HepG2 (cell line): Measurements from ENCODE around the gene RUNDC1. TPM values are rescaled to one million over a fixed set of nuclear protein-coding genes. Genes with fewer than 3 reads are reported as not detected.

ENCODE experiments used
- ARNTL ChIP-seq: sonication (generic); formaldehyde crosslinking; IDR thresholded peaks from 2 replicates; pipeline ENCODE4 v1.4.0; 2020; ENCODE audit warnings: mild to moderate bottlenecking, missing genetic modification reagents
- CHCHD3 ChIP-seq: sonication (generic); formaldehyde crosslinking; IDR thresholded peaks from 2 replicates; pipeline ENCODE4 v1.8.0; 2022; ENCODE audit warnings: mild to moderate bottlenecking, missing genetic modification reagents, moderate library complexity
- EEA1 ChIP-seq: sonication (generic); formaldehyde crosslinking; IDR thresholded peaks from 2 replicates; pipeline ENCODE4 v1.5.1; 2020; ENCODE audit warnings: mild to moderate bottlenecking, missing genetic modification reagents, borderline replicate concordance
- HDAC6 ChIP-seq: fragments of 200-600 bp; sonication (generic); IDR thresholded peaks from 2 replicates; pipeline ENCODE4 v1.7.0; 2017; ENCODE audit warnings: mild to moderate bottlenecking, antibody characterized with exemption, low read length, low read depth
- JUN ChIP-seq: sonication (generic); formaldehyde crosslinking; IDR thresholded peaks from 2 replicates; pipeline ENCODE4 v1.4.0; 2020; ENCODE audit warnings: mild to moderate bottlenecking, missing genetic modification reagents
- MAFK ChIP-seq, 2 experiments: IDR thresholded peaks in 1 of 2; conservative IDR thresholded peaks in 1 of 2; 2 replicates each; pipeline ENCODE4 v1.6.1; 2011; ENCODE audit warnings: improper control_type of control experiment in 2 of 2, low read length in 2 of 2
- PAXIP1 ChIP-seq: sonication (generic); formaldehyde crosslinking; conservative IDR thresholded peaks from 2 replicates; pipeline ENCODE4 v1.4.0; 2020; ENCODE audit warnings: mild to moderate bottlenecking, missing genetic modification reagents, moderate library complexity
- POLR2A ChIP-seq, 2 experiments: IDR thresholded peaks; 2 replicates each; pipeline ENCODE4 v1.6.1; 2011; ENCODE audit warnings: low read depth in 2 of 2, low read length in 2 of 2, mild to moderate bottlenecking in 1 of 2, moderate library complexity in 1 of 2; ENCODE audit not compliant: insufficient read depth in 1 of 2
- SYNCRIP ChIP-seq: fragments of 200-400 bp; formaldehyde crosslinking; IDR thresholded peaks from 2 replicates; pipeline ENCODE4 v1.6.1; 2018; ENCODE audit warnings: mild to moderate bottlenecking, low read depth, low read length; ENCODE audit not compliant: insufficient read depth
- TCF12 ChIP-seq, 2 experiments: fragments of 450-650 bp in 1 of 2; sonication (generic) in 1 of 2; formaldehyde crosslinking in 1 of 2; IDR thresholded peaks; 2 replicates each; pipeline versions ENCODE4 v1.6.1 to v1.8.0; 2017 to 2022; ENCODE audit warnings: antibody characterized with exemption in 1 of 2, mild to moderate bottlenecking in 1 of 2, missing genetic modification reagents in 1 of 2, moderate library complexity in 1 of 2
- TEAD2 ChIP-seq: sonication (generic); formaldehyde crosslinking; IDR thresholded peaks from 2 replicates; pipeline ENCODE4 v1.9.0; 2021; ENCODE audit warnings: missing genetic modification reagents
- TEAD3 ChIP-seq: optimal IDR thresholded peaks from 2 replicates; pipeline ENCODE3; 2016; ENCODE audit warnings: borderline replicate concordance
- THAP7 ChIP-seq: sonication (generic); formaldehyde crosslinking; IDR thresholded peaks from 2 replicates; pipeline ENCODE4 v1.8.1; 2023; ENCODE audit warnings: mild to moderate bottlenecking, missing genetic modification reagents
- TOPORS ChIP-seq: sonication (generic); formaldehyde crosslinking; IDR thresholded peaks from 2 replicates; pipeline ENCODE4 v1.8.0; 2023; ENCODE audit warnings: mild to moderate bottlenecking, missing genetic modification reagents
- ZBTB20 ChIP-seq: sonication (generic); formaldehyde crosslinking; IDR thresholded peaks from 2 replicates; pipeline ENCODE4 v1.8.1; 2023; ENCODE audit warnings: missing genetic modification reagents, low read depth, mild to moderate bottlenecking, borderline replicate concordance
- ZNF275 ChIP-seq: sonication (generic); formaldehyde crosslinking; IDR thresholded peaks from 2 replicates; pipeline ENCODE4 v1.8.0; 2022; ENCODE audit warnings: missing genetic modification reagents, mild to moderate bottlenecking, inconsistent platforms, borderline replicate concordance
- ZNF3 ChIP-seq: IDR thresholded peaks from 2 replicates; pipeline ENCODE4 v1.7.0; 2017; ENCODE audit warnings: inconsistent platforms
- ZNF431 ChIP-seq: sonication (generic); formaldehyde crosslinking; IDR thresholded peaks from 2 replicates; pipeline ENCODE4 v1.9.0; 2022; ENCODE audit warnings: missing genetic modification reagents, low read depth, mild to moderate bottlenecking, borderline replicate concordance
- ZNF432 ChIP-seq: sonication (generic); formaldehyde crosslinking; IDR thresholded peaks from 2 replicates; pipeline ENCODE4 v1.5.0; 2020; ENCODE audit warnings: missing genetic modification reagents, mild to moderate bottlenecking, borderline replicate concordance
- ZNF441 ChIP-seq: sonication (generic); formaldehyde crosslinking; IDR thresholded peaks from 2 replicates; pipeline ENCODE4 v1.7.0; 2021; ENCODE audit warnings: missing genetic modification reagents, borderline replicate concordance
- ZNF547 ChIP-seq: sonication (generic); formaldehyde crosslinking; IDR thresholded peaks from 2 replicates; pipeline ENCODE4 v1.5.1; 2020; ENCODE audit warnings: mild to moderate bottlenecking, missing genetic modification reagents
- ZNF670 ChIP-seq: sonication (generic); formaldehyde crosslinking; IDR thresholded peaks from 2 replicates; pipeline ENCODE4 v1.8.0; 2022; ENCODE audit warnings: mild to moderate bottlenecking, missing genetic modification reagents, borderline replicate concordance
- ZNF710 ChIP-seq: sonication (generic); formaldehyde crosslinking; IDR thresholded peaks from 2 replicates; pipeline ENCODE4 v1.5.0; 2020; ENCODE audit warnings: mild to moderate bottlenecking, missing genetic modification reagents, borderline replicate concordance
- polyA plus RNA-seq, 8 experiments: library from polyadenylated mRNA; depleted of rRNA in 3 of 8; stranded (reverse) in 7 of 8; unstranded in 1 of 8; fragments of >200 nt; fragmentation: Illumina TruSeq in 4 of 8; extraction: Trizol in 4 of 8; gene quantifications; 2 replicates each; pipeline versions ENCODE4 v1.2.1 to v1.2.3, GENCODE V29; 2011 to 2016; ENCODE audit warnings: low read depth in 4 of 8, missing spikeins in 1 of 8, mixed read lengths in 1 of 8; ENCODE audit not compliant: insufficient read depth in 1 of 8
- total RNA-seq, 5 experiments: library from RNA; depleted of rRNA; stranded (reverse); fragments of >200 nt; fragmentation: Illumina TruSeq; extraction: Trizol; gene quantifications; 2 replicates each; pipeline ENCODE4 v1.2.3, GENCODE V29; 2016; ENCODE audit warnings: low read depth in 1 of 5

Gene RUNDC1
- total and polyA plus RNA-seq, 2 of the 13 experiments (the other 11 are each of a cell fraction or from before 2014, with no cell fraction given), result 10.3 to 11.4 TPM

- TF ChIP-seq THAP7 (CRISPR knock-in tag) (no peak), TOPORS (CRISPR knock-in tag) (no peak), ZNF547 (CRISPR knock-in tag) (no peak), JUN (CRISPR knock-in tag) (0 out of 2 replicates have a peak, but pooled peaks have one; percentile 54), PAXIP1 (CRISPR knock-in tag) (peak; percentile 95), ZNF670 (no peak), ARNTL (0 out of 2 replicates have a peak, but pooled peaks have one; percentile 41), MAFK (conservative IDR thresholded peaks at IDR 0.05 in 1 of 2, IDR thresholded peaks at IDR 0.05 in 1 of 2; ENCODE audit: low read length in 2 of 2) (no peak), POLR2A (IDR thresholded peaks at IDR 0.05; ENCODE audit: insufficient read depth in 1 of 2, low read depth in 2 of 2, low read length in 2 of 2) (peak; percentile 43 to 71), ZNF431 (no peak; the same call in 1 of the 2 replicates), ZNF275 (CRISPR knock-in tag) (no peak), ZNF3 (CRISPR knock-in tag) (no peak), HDAC6 (no peak), ZNF441 (no peak), EEA1 (no peak), CHCHD3 (no peak), TEAD2 (no peak), TCF12 (IDR thresholded peaks at IDR 0.05) (no peak), TCF12 (CRISPR knock-in tag; IDR thresholded peaks at IDR 0.05) (no peak), ZBTB20 (CRISPR knock-in tag) (peak; percentile 66; the same call in 1 of the 2 replicates), TEAD3 (CRISPR knock-in tag) (peak; percentile 81), SYNCRIP (no peak), ZNF432 (CRISPR knock-in tag) (no peak), ZNF710 (CRISPR knock-in tag) (0 out of 2 replicates have a peak, but pooled peaks have one; percentile 63)
These were observed 30.4 kb downstream of the RUNDC1 start (continued) for GRCh38 chr17:43010667-43011308.
